Lower leg skin (tissue), 4 donors: Measurements from ENCODE around the gene CNTFR. TPM values are rescaled to one million over a fixed set of nuclear protein-coding genes. Genes with fewer than 3 reads are reported as not detected.

Experiments
- DNase-seq, 2 donors: peaks; one replicate each; pipeline ENCODE4 v3.0.0-alpha.2; 2019; ENCODE audit warnings: low spot score in 2 of 2
- H3K4me3 ChIP-seq: fragments of 200-600 bp; sonication (generic); 2 replicates; pipeline ENCODE4 v1.5.1; 2017; ENCODE audit warnings: mild to moderate bottlenecking, low read depth; ENCODE audit not compliant: poor library complexity, severe bottlenecking
- POLR2A ChIP-seq, 2 donors: fragments of 450-650 bp; IDR thresholded peaks; one replicate each; pipeline ENCODE4 v1.6.1; 2016 to 2017; ENCODE audit warnings: antibody characterized with exemption in 2 of 2, mild to moderate bottlenecking in 1 of 2, moderate library complexity in 1 of 2
- WGBS, 2 donors: methylation state at CpG; one replicate each; pipeline ENCODE4 v1.1.5; 2018; 5-methylcytosine and 5-hydroxymethylcytosine counted together
- intact Hi-C: fragments of 100-400 bp; cut with DNase I; formaldehyde crosslinking; loops from one replicate; pipeline ENCODE4 v1.15.0; 2023; ENCODE audit warnings: low total_unique reads
- total RNA-seq, 4 donors: library from RNA; depleted of rRNA; stranded (reverse); fragments of >200 nt; gene quantifications; one replicate each; pipeline ENCODE4 v1.1.0, GENCODE V29; 2016
- TF ChIP-seq, protein P1 (sequence below), 3 donors: fragments of 450-650 bp; IDR thresholded peaks; one replicate each; pipeline ENCODE4 v1.5.1; 2016; ENCODE audit warnings: antibody characterized with exemption in 3 of 3, mild to moderate bottlenecking in 3 of 3, moderate library complexity in 2 of 3

Gene CNTFR
- total RNA-seq, 4 donors from 2014 or later, result 2.5 to 13.4 (median 3.9) TPM

DNA sequence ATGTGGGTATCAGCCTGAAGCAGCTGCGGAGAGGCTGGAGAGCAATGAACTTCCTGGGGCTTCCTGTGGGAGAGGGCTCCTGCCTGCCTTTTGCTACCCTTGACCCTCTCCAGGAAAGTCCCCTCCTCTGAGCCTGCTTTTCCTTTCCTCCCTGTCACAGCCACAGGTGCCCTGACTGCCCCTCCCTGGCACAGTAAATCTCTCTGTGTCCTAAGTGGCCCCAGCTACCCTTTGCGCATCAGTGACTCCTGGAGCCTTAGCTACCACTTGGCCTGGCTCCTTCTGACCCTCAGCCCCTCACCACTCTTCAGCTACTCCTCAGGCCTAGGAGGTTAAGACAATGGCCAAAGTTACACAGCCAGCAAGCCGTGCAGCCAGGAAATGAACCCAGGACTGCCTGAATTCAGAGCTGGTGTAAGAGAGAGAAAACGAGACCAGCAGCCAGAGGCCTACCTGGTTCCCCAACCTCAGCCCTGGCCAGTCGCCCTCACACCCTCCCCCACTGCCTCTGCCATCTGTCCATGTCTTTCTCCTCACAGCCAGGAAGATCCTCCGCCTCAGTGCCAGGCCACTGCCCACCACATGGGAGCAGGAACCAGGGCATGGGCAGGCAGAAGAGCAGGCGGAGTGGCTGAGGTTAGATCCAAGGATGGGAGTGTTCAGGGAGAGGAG is 18.6 kb downstream of the CNTFR start:
- WGBS, 2 donors, result 70 to 80% methylated on average over 7 of the region's 7 CpGs
- intact Hi-C loops, result no loop called here
- no peak for TF ChIP-seq POLR2A (IDR thresholded peaks at IDR 0.05)
- H3K4me3 ChIP-seq, result no peak overlapping the region
- no peak for DNase-seq

DNA sequence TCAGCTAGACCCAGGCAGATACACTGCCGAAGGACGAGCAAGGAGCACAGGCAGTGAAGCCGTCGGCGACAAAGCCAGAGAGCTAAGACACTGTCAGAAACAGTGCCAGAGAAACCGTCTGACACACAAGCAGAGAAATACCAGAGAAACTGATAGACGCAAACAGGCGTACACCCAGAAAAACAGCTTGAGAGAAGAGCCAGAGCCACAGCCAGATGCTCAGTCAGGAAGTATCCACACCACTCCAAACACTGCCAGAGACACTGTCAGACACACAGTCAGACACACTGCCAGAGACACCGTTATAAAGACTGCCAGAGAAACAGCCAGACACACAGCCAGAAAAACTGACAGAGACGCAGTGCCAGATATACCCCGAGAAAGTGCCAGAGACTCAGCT is 19.1 kb downstream of the CNTFR start:
- intact Hi-C loops, result no loop called here
- H3K4me3 ChIP-seq, result no peak overlapping the region
- TF ChIP-seq POLR2A (IDR thresholded peaks at IDR 0.05), result no peak
- TF ChIP-seq, protein P1, sequence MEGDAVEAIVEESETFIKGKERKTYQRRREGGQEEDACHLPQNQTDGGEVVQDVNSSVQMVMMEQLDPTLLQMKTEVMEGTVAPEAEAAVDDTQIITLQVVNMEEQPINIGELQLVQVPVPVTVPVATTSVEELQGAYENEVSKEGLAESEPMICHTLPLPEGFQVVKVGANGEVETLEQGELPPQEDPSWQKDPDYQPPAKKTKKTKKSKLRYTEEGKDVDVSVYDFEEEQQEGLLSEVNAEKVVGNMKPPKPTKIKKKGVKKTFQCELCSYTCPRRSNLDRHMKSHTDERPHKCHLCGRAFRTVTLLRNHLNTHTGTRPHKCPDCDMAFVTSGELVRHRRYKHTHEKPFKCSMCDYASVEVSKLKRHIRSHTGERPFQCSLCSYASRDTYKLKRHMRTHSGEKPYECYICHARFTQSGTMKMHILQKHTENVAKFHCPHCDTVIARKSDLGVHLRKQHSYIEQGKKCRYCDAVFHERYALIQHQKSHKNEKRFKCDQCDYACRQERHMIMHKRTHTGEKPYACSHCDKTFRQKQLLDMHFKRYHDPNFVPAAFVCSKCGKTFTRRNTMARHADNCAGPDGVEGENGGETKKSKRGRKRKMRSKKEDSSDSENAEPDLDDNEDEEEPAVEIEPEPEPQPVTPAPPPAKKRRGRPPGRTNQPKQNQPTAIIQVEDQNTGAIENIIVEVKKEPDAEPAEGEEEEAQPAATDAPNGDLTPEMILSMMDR (IDR thresholded peaks at IDR 0.05), result no peak
- WGBS, 2 donors, result 63 to 64% methylated on average over 11 of the region's 11 CpGs
- DNase-seq, result no peak

- no peak for DNase-seq
- intact Hi-C loops, result no loop called here
- H3K4me3 ChIP-seq, result no peak overlapping the region
- WGBS, 2 donors, result 76 to 81% methylated on average over 12 of the region's 12 CpGs
- no peak for TF ChIP-seq POLR2A (IDR thresholded peaks at IDR 0.05)
- TF ChIP-seq, protein P1 (IDR thresholded peaks at IDR 0.05), result no peak
Measured at GRCh38 chr9:34568774-34569173, 20.8 kb downstream of the CNTFR start.

DNA sequence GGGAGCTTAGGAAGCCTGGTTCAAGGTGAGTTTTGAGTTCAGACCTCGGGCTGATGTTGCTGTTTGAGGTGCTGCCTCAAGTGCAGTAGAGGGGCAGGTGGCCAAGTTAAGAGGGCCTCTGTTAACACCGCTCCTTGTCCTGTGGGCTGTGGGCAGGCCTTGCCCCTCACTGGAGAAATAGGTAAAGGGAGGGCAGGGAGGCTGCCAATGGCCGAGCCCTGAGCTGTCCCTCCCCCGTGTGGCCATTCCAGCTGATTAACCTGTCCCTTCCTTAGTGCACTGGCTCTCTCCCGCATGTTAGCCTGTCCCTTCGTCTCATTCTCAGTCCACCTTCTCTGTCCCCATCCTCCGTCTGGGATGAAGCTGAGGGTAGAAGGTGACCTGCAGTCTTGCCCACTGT is 21.4 kb downstream of the CNTFR start:
- no peak for TF ChIP-seq POLR2A (IDR thresholded peaks at IDR 0.05)
- TF ChIP-seq, protein P1 (IDR thresholded peaks at IDR 0.05), result no peak
- WGBS, 2 donors, result 86 to 89% methylated on average over 6 to 7 of the region's 7 CpGs
- DNase-seq, result no peak
- H3K4me3 ChIP-seq, result no peak overlapping the region
- intact Hi-C loops, result no loop called here

DNA sequence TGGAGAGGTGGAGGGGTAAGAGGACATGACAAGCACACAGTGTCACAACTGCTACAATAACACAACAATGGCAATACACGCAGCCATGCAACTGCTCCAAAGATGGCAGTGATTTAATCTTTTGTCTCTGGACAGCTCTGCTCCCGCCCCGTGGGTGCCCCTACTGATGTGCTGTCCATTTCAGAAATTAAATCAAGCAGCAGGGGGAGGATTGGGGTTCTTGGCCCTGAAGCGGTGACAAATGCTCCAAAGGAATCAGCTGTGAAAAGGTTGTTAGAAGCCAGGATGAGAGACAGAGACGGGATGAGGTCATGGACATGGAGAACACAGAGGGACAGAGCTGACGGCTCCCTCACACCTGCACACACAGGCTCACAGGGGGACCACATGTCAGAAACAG is 22.6 kb downstream of the CNTFR start:
- DNase-seq, result no peak
- TF ChIP-seq, protein P1 (IDR thresholded peaks at IDR 0.05), result no peak
- TF ChIP-seq POLR2A (IDR thresholded peaks at IDR 0.05), result no peak
- intact Hi-C loops, result no loop called here
- no peak overlapping the region for H3K4me3 ChIP-seq
- WGBS, 2 donors, result 82 to 92% methylated on average over 6 of the region's 6 CpGs

DNA sequence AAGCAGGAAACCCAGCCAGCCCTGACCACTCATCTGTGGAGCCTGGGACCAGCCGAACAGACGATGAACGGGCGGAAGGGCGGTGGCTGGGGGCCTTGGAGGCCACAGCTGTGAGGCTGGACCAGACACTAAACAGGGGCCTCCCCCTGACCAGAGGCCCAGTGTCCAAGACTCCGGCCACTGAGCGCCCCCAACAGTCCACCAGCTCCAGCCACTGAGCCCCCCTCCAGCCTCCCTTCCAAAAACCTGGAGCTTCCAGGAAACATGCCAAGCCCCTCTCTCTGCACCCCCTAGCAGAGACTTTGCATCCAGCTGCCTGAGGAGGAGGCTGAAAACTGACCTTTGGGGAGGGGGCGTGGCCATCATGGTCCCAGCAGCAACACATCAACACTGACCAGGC is 23.2 kb downstream of the CNTFR start:
- no peak overlapping the region for H3K4me3 ChIP-seq
- TF ChIP-seq POLR2A (IDR thresholded peaks at IDR 0.05), result no peak
- TF ChIP-seq, protein P1 (IDR thresholded peaks at IDR 0.05), result no peak
- intact Hi-C loops, result no loop called here
- 88 to 89% methylated on average over 5 to 8 of the region's 8 CpGs for WGBS, 2 donors
- DNase-seq, result no peak
